ENCODE results near the gene MGAT5B.

MGAT5B gene

GRCh38 chr17:76911299-76912017, 43.3 kb downstream of the MGAT5B start:
- Histone ChIP-seq H3K4me3 (ENCODE audit: low read length) (no peak overlapping the region), H3F3A (ENCODE audit: insufficient read depth, low read length) (no peaks in the 10 kb centered on the region), H3K4me1 (ENCODE audit: low read length) (no peaks in the 10 kb centered on the region), H3K79me2 (ENCODE audit: low read length) (no peaks in the 10 kb centered on the region), H2AFZ (ENCODE audit: low read length) (no peak overlapping the region), H4K20me1 (ENCODE audit: insufficient read depth, low read length) (no peaks in the 10 kb centered on the region), H3K4me2 (ENCODE audit: low read depth, low read length) (no peak overlapping the region), H3K9me3 (replicated peaks; ENCODE audit: insufficient read depth, low read length) (no peaks in the 10 kb centered on the region), H3K36me3 (replicated peaks; ENCODE audit: insufficient read depth, low read length) (no peaks in the 10 kb centered on the region), H3K27me3 (replicated peaks; ENCODE audit: insufficient read depth, low read length) (peaks cover 86% of the 10 kb centered on the region), H3K9me2 (replicated peaks; ENCODE audit: insufficient read depth, low read length) (no peaks in the 10 kb centered on the region), H3K27ac (ENCODE audit: low read length) (no peak overlapping the region), H3K9ac (ENCODE audit: low read length) (no peak overlapping the region)
- no peak for DNase-seq
- TF ChIP-seq, protein P1, sequence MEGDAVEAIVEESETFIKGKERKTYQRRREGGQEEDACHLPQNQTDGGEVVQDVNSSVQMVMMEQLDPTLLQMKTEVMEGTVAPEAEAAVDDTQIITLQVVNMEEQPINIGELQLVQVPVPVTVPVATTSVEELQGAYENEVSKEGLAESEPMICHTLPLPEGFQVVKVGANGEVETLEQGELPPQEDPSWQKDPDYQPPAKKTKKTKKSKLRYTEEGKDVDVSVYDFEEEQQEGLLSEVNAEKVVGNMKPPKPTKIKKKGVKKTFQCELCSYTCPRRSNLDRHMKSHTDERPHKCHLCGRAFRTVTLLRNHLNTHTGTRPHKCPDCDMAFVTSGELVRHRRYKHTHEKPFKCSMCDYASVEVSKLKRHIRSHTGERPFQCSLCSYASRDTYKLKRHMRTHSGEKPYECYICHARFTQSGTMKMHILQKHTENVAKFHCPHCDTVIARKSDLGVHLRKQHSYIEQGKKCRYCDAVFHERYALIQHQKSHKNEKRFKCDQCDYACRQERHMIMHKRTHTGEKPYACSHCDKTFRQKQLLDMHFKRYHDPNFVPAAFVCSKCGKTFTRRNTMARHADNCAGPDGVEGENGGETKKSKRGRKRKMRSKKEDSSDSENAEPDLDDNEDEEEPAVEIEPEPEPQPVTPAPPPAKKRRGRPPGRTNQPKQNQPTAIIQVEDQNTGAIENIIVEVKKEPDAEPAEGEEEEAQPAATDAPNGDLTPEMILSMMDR (IDR thresholded peaks at IDR 0.05; ENCODE audit: low read length), result no peak
- no peak for TF ChIP-seq EZH2 (optimal IDR thresholded peaks at IDR 0.05; ENCODE audit: low read depth, low read length)
- TF ChIP-seq EZH2phosphoT487 (IDR thresholded peaks at IDR 0.05; ENCODE audit: low read length), result no peak

DNA sequence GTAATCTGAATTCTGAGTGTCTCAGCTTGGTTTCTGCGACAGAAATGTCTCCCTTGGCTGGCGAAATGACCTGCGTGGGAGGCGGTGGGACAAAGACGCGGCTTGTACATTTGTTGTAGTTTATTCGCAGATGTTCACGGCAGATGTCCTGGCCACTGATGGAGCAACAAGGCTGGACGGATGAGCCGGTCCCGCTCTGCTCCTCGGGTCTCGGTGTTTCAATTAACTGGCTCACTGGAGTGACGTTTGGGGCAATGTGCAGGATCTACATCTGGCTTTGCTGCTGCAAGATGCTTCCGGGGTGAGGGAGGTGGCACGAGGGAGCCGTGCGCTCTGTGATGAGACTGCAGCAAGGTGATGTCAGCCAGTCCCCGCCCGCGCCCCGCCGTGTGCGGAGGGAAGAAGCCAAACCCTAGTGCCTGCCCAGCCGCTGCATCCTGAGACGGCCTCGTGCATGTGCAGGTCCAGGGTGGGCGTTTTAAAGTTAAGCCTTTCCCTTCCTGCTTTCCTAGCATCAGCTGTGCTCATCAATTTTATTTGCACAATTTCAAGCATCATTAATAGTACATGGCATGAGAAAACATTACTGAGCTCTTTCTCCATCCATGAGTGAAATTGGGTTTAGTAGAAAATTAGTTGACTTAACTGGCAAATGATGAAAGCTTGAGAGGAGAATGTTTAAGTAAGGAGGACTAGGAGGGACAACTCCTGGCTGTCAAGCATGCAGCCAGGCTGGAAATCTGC, 44.4 kb downstream of the MGAT5B start:
- no peaks in the 10 kb centered on the region for H3K4me1 ChIP-seq (ENCODE audit: low read length)
- no peak overlapping the region for H2AFZ ChIP-seq (ENCODE audit: low read length)
- H3K9ac ChIP-seq (ENCODE audit: low read length), result no peak overlapping the region
- H3K79me2 ChIP-seq (ENCODE audit: low read length), result no peaks in the 10 kb centered on the region
- no peaks in the 10 kb centered on the region for H4K20me1 ChIP-seq (ENCODE audit: insufficient read depth, low read length)
- no peak overlapping the region for H3K4me3 ChIP-seq (ENCODE audit: low read length)
- no peaks in the 10 kb centered on the region for H3K36me3 ChIP-seq (replicated peaks; ENCODE audit: insufficient read depth, low read length)
- TF ChIP-seq EZH2 (optimal IDR thresholded peaks at IDR 0.05; ENCODE audit: low read depth, low read length) (no peak), EZH2phosphoT487 (IDR thresholded peaks at IDR 0.05; ENCODE audit: low read length) (no peak)
- TF ChIP-seq, protein P1 (IDR thresholded peaks at IDR 0.05; ENCODE audit: low read length), result no peak
- no peaks in the 10 kb centered on the region for H3K9me3 ChIP-seq (replicated peaks; ENCODE audit: insufficient read depth, low read length)
- no peak overlapping the region for H3K4me2 ChIP-seq (ENCODE audit: low read depth, low read length)
- no peaks in the 10 kb centered on the region for H3F3A ChIP-seq (ENCODE audit: insufficient read depth, low read length)
- no peaks in the 10 kb centered on the region for H3K9me2 ChIP-seq (replicated peaks; ENCODE audit: insufficient read depth, low read length)
- no peak overlapping the region for H3K27ac ChIP-seq (ENCODE audit: low read length)
- H3K27me3 ChIP-seq (replicated peaks; ENCODE audit: insufficient read depth, low read length), result peaks cover 87% of the 10 kb centered on the region
- DNase-seq, result no peak

- no peak for DNase-seq
- Histone ChIP-seq H3F3A (ENCODE audit: insufficient read depth, low read length) (no peaks in the 10 kb centered on the region), H3K79me2 (ENCODE audit: low read length) (no peaks in the 10 kb centered on the region), H3K27ac (ENCODE audit: low read length) (no peak overlapping the region), H3K4me3 (ENCODE audit: low read length) (no peak overlapping the region), H2AFZ (ENCODE audit: low read length) (no peak overlapping the region), H4K20me1 (ENCODE audit: insufficient read depth, low read length) (no peaks in the 10 kb centered on the region), H3K9ac (ENCODE audit: low read length) (no peak overlapping the region), H3K9me3 (replicated peaks; ENCODE audit: insufficient read depth, low read length) (no peaks in the 10 kb centered on the region), H3K4me2 (ENCODE audit: low read depth, low read length) (no peak overlapping the region), H3K4me1 (ENCODE audit: low read length) (no peaks in the 10 kb centered on the region), H3K27me3 (replicated peaks; ENCODE audit: insufficient read depth, low read length) (peaks cover 93% of the 10 kb centered on the region), H3K9me2 (replicated peaks; ENCODE audit: insufficient read depth, low read length) (no peaks in the 10 kb centered on the region), H3K36me3 (replicated peaks; ENCODE audit: insufficient read depth, low read length) (no peaks in the 10 kb centered on the region)
- no peak for TF ChIP-seq EZH2phosphoT487 (IDR thresholded peaks at IDR 0.05; ENCODE audit: low read length)
- TF ChIP-seq, protein P1 (IDR thresholded peaks at IDR 0.05; ENCODE audit: low read length), result no peak
- TF ChIP-seq EZH2 (optimal IDR thresholded peaks at IDR 0.05; ENCODE audit: low read depth, low read length), result no peak
These were observed 46.7 kb downstream of the MGAT5B start for GRCh38 chr17:76914937-76915336.
